NCI-H526 (cell line): Measurements from ENCODE around the gene CCDC28B.
"Not testable (repeated sequence)": the region's sequence is repeated elsewhere in the genome, so short reads cannot be mapped to it uniquely, and the experiment has no call there.

Experiments
- DNase-seq, 2 experiments: peaks; one replicate each; lab custom pipeline; 2025; lab: John Stamatoyannopoulos, UW

The CCDC28B gene

GRCh38 chr1:32200226-32201010, at the start of gene CCDC28B:
Gene CCDC28B (plus strand): TSS chr1:32200595. CDS start chr1:32201936, 1,341 bp downstream.
- peak; percentile 64 to 83 for DNase-seq

- no peak for DNase-seq
Observed at GRCh38 chr1:32150847-32151246, 49.5 kb upstream of the CCDC28B start.

GRCh38 chr1:32151319-32151787, 49.0 kb upstream of the CCDC28B start:
- no peak for DNase-seq

- DNase-seq, result no peak
Observed at GRCh38 chr1:32159189-32159588, 41.2 kb upstream of the CCDC28B start.

- DNase-seq, result no peak
Observed at GRCh38 chr1:32163405-32163804, 37.0 kb upstream of the CCDC28B start.

GRCh38 chr1:32165633-32166032, 34.8 kb upstream of the CCDC28B start:
- DNase-seq, result not testable (repeated sequence)

- no peak for DNase-seq
Observed at GRCh38 chr1:32170991-32171390, 29.4 kb upstream of the CCDC28B start.

GRCh38 chr1:32172621-32173245, 27.7 kb upstream of the CCDC28B start:
- no peak for DNase-seq

- no peak for DNase-seq
Observed at GRCh38 chr1:32178380-32179192, 21.8 kb upstream of the CCDC28B start.

- DNase-seq, result no peak
Observed at GRCh38 chr1:32179193-32179442, 21.3 kb upstream of the CCDC28B start.

- DNase-seq, result peak; percentile 74 to 93
Observed at GRCh38 chr1:32179443-32180185, 20.8 kb upstream of the CCDC28B start, which contains the start of gene TXLNA. Gene TXLNA (plus strand): TSS chr1:32179675. CDS start chr1:32180346, 671 bp downstream.

GRCh38 chr1:32180186-32181060, 20.0 kb upstream of the CCDC28B start:
- DNase-seq, result peak in 1 of 2 experiments; percentile 61

GRCh38 chr1:32181065-32181464, 19.3 kb upstream of the CCDC28B start:
- DNase-seq, result no peak

GRCh38 chr1:32181563-32181962, 18.8 kb upstream of the CCDC28B start:
- no peak for DNase-seq

GRCh38 chr1:32182060-32182459, 18.3 kb upstream of the CCDC28B start:
- no peak for DNase-seq

- DNase-seq, result no peak
Observed at GRCh38 chr1:32184650-32185049, 15.7 kb upstream of the CCDC28B start.

GRCh38 chr1:32186077-32186476, 14.3 kb upstream of the CCDC28B start:
- no peak for DNase-seq

GRCh38 chr1:32186491-32186890, 13.9 kb upstream of the CCDC28B start:
- DNase-seq, result no peak

- no peak for DNase-seq
Observed at GRCh38 chr1:32187850-32188249, 12.5 kb upstream of the CCDC28B start.

GRCh38 chr1:32192220-32192948, 8.0 kb upstream of the CCDC28B start:
- no peak for DNase-seq
